Activated CD4-positive, alpha-beta T cell treated with anti-CD3 and anti-CD28 coated beads, Interleukin-2, Interleukin-4, amounts not matched to agents 100 ng/mL and 50 ng/mL, durations not matched to agents 16 hours and 8 hours (primary cell): ENCODE data around the gene ARHGAP21.
"Not testable (repeated sequence)": the region's sequence is repeated elsewhere in the genome, so short reads cannot be mapped to it uniquely, and the experiment has no call there.

ENCODE experiments used
- DNase-seq: peaks from one replicate; pipeline ENCODE4 v3.0.0-alpha.2; 2020; ENCODE audit warnings: low spot score

The ARHGAP21 gene

DNA sequence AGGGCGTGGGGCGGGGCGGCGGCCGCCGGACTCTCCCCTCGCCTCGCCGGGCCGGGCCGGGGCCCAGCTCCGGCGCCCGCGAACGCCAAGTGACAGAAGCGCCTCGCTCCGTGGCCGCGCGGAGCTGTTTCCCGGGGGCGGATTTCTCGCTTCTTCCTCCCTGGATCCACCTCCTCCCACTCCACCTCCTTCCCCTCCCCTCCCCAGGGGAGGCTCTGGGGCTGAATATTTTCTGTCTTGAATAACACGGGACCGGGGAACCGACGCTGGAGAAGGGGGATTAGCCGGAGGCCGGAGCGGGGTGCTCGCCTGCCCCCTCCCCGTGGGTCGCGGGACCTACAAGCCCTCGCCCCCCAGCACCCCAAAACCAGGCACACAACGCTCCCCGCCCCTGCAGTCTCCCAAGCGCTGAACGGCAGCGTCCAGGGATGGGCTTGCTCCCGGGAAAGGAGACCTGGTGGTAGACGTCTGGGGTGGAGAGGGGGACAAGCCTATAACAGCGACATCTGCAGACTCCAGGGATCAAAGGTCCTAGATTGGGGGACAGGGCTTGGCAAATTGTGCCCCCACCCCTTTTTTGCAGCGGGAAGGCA is at the start of gene ARHGAP21:
TSS of gene ARHGAP21 (minus strand) at position 100 of the 593 bp plus-strand sequence. CDS start 1,988 bp downstream, outside the sequence.
- DNase-seq = peak; percentile 32

DNA sequence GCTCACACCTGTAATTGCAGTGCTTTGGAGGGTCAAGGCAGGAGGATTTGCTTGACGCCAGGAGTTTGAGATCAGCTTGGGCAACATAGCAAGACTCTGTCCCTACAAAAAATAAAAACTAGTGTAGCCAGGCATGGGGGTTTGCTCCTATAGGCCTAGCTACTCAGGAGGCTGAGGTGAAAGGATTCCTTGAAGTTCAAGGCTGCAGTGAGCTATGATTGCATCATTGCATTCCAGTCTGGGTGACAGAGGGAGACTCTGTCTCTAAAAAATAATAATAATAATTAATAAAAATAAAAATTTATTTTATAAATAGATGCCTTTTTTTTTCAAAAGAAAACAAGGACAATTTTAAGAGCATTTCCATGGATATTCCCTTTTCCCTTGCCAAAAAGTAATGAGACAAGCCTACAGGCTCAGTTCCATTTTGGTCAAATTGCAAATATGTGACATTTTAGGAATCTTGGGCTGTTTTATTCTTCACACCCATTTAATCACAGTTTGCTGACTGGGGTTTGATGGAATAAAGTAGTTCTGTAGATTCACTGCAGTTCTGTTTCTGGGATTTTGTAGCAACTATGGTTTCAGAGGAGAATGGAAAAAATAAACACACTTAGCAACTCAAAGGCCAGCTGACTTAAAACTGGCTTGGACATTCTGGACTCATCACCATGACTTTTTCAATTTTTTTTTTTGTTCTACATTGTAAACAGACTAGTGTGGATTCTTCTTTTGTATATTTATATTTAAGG is 48.4 kb upstream of the ARHGAP21 start:
- DNase-seq = no peak

DNA sequence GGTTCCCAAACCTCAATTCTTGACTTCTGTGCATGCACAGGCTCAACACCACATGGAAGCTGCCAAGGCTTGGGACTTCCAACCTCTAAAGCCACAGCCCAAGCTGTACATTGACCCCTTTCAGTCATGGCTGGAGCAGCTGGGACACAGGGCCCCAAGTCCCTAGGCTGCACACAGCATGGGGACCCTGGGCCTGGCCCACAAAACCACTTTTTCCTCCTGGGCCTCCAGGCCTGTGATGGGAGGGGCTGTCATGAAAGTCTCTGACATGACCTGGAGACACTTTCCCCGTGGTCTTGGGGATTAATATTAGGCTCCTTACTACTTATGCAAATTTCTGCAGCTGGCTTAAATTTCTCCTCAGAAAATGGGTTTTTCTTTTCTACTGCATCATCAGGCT is 41.3 kb upstream of the ARHGAP21 start:
- DNase-seq = not testable (repeated sequence)

DNA sequence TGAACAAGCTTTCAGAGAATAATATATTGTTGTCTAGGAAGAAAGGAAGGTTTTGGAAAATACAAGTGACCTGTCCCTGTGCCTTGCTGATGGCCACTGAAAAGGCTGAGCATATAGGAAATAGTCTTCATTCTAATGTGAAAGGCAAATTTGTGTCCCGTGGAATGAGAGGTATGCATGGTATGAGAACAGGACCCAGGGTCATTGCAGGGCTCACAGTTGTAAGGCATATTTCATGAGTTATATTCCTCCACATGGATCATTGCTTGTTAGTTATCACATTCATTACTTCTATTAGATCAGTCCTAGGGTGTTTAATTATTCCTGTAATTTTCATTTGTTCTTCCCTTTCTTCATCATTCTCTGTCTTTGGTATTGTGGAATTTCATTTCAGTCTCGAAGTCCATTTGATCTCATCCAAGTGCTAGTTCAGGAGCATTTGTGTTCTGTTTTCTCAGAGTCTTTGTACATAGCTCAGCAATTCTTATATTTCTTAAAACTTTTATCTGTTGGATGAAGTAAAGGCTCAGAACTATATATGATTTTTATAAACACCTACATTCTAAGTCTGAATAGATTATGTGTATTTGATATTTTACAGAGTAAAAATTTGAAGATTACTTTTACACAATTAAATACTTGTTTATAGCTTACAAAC is 39.4 kb upstream of the ARHGAP21 start:
- no peak for DNase-seq

DNA sequence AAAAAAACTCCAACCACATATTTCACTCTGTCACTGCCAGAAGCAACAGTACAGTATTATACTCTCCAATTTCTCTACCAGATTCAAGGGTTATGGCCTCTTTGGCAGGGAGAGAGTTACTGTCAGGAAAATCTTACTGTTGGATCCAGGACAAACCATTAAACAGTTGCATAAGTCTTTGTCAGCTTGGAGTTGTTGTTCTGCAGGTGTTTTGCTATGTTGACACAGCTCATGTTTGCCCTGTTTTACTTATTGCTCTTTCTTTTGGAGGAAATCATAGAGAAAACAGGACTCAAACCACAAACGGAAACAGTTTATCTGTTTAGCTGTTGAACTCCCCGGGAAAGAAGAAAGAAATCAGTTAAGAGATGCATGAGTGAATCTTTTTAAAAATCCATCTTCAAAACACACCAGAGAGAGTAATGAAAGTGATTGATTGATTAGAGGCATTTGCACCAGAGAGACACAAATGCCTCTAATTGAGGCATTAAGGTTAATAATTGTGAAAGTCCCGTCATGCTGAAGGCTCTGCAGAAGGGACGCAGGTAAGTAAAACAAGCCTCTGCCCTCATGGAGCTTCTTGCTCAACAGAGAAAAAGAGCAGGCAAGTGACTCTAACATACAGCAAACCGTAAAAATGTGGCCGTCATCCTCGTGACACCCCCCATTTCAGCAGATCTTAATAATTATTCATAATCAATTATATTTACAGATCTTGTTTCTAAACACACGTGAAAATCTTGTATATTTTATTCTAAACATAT is 38.7 kb upstream of the ARHGAP21 start:
- DNase-seq = no peak

DNA sequence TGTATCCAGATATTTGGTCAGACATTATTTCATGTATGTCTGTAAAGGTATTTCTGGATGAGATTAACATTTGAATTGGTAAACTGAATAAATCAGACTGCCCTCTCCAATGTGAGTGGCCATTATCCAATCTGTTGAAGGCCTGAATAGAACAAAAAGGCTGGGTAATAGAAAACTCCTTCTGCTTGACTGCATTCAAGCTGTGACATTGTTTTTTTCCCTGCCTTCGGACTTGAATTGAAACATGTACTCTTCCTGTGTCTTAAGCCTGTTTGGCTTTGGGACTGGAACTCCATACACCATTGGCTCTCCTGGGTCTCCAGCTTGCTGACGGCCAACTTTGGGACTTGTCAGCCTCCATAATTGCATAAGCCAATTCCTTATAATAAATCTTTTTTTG is 36.0 kb upstream of the ARHGAP21 start:
- no peak for DNase-seq

DNA sequence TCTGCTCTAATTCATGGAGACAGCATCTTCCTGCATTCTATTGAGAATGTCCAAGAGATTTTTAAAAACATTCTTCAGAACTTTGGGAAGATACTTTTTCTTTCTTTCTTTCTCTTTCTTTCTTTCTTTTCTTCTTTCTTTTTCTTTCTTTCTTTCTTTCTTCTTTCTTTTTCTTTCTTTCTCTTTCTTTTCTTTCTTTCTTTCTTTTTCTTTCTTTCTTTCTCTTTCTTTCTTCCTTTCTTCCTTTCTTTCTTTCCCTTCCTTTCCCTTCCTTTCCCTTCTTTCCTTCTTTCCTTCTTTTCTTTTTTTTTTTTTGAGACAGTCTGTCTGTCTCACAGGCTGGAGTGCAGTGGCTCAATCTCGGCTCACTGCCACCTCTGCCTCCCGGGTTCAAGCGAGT is 34.6 kb upstream of the ARHGAP21 start:
- DNase-seq = not testable (repeated sequence)

DNA sequence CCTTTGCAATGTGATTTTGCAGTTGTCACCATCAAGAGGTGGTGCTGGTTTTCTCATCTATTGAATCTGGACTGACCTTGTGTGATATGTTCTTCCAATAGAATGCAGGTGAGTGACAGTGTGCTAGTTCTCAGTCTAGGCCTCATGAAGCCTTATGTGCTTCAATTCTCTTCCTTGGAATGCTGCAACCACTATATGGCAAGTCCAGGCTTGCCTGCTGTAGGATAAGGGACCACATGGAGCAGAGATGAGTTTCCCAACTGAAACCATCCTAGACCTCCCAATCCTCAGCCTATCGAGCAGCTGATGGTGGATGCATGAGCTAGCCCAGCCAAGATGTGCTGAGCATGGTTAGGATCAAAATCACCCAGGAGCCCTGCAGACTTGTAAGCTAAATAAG is 32.6 kb upstream of the ARHGAP21 start:
- DNase-seq = no peak

DNA sequence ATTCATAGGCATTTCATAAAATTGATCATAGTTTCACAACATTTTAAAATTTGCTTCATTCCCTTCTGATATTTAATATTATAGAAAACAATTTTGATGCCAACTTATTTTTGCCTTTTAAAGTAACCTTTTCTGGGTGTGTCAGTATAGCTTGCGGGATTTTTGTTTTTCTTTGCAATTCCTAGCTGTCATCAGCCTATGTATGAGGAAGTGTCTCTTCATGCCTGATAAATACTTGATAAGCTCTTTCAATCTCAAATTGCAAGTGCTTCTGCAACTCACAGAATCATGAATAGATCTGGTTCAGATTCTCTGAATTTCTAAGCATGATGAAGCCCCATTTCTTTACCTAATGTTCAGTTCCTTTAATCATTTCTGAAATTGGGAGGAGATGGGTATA is 28.0 kb upstream of the ARHGAP21 start:
- no peak for DNase-seq

DNA sequence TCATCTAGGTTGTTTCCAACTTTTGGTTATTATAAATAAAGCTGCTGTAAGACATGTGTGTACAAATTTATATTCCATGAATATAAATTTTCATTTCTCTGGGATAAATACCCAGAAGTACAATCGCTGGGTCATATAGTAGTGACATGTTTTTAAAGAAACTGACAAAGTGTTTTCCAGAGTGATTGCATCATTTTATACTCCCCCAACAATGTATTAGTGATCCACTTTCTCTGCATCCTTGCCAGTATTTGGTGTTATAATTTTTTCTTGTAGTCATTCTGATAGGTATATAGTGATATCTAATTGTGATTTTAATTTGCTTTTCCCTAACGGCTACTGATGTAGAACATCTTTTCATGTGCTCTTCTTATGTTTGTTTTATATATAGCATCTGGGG is 27.0 kb upstream of the ARHGAP21 start:
- DNase-seq = no peak

DNA sequence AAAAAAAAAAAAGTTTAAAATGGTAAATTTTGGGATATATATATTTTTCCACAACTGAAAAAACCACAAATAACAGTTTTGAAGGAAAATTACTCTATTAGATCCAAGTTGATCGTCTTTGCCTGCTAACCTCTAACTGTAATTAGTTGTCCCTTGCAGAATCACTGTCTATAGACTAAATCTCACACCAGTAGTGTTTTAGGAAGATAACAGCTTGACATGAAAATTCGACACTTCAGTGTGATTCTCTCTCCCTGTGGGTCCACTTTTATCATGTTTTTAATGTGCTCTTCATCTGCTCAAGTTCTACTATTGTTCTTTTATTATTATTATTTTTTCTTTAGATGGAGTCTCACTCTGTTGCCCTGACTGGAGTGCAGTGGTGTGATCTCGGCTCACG is 24.5 kb upstream of the ARHGAP21 start:
- DNase-seq = no peak

DNA sequence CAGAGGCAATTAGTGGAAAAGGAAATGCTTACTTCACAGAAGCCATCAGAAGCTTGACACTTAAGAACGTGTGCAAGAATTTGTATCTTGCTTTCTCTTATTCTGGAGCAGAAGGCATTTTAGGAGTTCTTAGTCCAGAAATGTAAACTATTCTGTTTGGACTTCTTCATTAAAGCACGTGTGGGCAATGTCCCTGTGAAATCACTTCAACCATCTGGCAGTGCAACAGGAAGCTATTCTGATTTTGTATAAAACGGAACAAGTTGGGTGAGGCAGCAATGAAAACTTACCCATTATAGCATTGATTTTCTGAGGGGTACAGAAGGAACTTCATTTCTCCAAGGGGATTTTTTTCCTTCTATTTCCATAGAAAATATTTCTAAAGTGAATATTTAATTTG is 21.3 kb upstream of the ARHGAP21 start:
- DNase-seq = no peak

DNA sequence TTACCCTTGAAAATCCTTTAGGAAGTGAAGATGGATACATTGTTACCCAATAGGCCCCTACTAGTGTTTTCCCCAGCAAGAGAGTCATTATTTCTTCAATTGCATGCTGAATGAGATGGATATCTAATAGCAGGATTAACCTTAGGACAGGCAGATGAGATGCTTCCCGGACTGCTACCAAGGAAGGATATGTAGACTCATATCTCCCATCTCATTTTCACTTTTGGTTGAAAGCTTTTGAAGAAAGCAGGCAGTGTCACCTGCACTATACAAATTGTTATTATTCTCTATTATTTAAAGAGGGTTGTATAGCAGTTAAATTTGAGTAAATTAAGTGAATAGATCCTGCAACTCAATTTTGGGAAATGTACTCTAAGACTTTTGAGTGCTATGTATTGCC is 17.0 kb upstream of the ARHGAP21 start:
- no peak for DNase-seq

DNA sequence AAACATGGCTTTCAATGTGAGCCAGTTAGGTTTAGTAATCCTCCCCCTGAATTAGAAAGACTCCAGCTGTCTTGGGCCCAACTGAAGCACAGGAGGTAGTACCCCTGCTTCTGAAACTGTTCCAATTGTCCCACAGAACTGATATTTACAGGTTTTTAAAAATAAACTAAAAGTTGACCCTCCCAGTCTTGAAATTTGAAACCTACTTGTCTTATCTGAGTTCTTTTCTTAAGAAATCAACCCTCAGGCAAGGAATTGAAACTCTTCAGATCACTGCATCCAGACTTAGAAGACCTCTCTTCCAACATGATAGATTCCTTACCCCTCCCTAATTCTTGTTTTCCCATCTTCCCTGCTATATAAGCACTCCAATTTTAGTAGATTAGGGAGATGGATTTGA is 13.3 kb upstream of the ARHGAP21 start:
- DNase-seq = no peak

DNA sequence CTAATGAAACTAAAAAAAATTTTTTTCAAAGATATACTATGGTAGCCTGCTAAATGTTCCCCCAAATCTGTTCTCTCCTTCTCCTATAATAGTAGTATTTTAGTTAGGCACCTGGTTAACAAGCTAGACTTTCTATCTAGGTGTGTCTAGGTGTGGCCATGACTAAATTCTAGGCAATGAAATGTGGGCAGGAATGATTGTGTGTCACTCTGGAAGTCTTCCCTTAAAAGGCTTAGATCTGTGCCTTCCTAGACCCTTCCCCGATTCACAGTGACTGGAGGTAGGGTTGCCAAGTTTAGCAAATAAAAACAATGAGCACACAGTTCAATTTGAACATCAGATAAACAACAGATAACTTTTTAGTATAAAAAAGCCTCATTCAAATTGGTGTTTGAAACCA is 8.3 kb upstream of the ARHGAP21 start:
- no peak for DNase-seq

DNA sequence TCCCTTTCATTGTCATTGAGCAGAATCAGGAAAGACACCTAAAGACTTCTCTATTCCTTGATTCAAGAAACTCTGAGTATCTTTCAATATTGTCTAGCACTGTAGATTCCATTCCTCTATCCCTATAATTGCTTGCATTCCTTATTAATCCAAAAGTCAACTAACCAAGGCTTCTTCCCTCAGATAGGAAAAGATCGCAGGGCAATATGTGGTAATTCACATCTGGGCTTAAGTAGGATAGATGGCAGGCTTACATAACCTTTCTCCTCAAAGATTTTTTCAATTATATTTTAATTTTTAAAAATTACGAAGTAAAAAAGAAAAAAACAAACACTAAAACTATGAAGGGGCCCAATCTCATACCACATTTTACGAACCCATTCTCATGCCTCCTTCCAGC is 7.1 kb upstream of the ARHGAP21 start:
- DNase-seq = no peak

DNA sequence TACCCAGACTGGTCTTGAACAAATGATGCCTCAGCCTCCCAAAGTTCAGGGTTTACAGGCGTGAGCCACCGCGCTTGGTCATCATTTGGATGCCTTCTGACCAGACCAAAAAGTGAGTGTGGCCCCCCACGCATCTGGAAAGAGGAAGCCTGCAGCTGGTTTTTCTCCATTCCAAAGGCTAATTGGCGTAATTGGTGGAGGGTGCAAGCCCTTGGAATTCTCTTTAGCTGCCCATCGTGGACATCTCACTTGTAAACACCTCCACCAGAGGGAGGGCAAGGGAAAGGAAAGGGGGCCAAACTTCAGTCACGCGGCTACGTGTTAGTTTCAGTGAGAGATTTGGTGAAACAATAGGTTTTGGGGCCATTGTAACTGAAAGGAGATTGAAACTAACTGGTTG is 4.1 kb upstream of the ARHGAP21 start:
- DNase-seq = no peak

DNA sequence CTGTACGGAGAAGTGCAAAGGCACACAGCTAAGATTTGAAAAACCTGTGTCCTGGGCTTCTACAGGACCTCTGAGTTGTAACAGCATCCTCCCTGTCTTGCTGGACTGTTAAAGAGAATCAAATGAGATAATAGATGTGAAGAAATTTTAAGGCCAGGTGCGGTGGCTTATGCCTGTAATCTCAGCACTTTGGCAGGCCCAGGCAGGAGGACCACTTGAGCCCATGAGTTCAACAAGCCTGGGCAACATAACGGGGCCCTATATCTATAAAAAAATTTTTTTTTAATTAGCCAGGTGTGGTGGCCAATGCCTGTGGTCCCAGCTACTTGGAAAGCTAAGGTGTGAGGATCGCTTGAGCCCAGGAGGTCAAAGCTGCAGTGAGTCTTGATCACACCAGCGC is 2.9 kb upstream of the ARHGAP21 start:
- DNase-seq = no peak

DNA sequence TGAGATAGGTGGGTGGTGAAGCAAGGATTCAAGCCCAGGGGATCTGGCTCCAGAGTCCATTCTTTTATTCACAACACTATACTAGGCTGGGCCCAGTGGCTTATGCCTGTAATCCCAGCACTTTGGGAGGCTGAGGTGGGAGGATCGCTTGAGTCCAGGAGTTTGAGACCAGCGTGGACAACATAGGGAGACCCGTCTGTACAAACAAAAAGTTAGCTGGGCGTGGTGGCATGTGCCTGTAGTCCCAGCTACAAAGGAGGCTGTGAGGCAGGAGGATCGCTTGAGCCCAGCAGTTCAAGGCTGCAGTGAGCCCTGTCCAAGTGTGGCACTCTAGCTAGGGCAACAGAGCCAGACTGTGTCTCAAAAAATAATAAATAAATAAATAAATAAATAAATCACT is 2.3 kb upstream of the ARHGAP21 start:
- DNase-seq = not testable (repeated sequence)

DNA sequence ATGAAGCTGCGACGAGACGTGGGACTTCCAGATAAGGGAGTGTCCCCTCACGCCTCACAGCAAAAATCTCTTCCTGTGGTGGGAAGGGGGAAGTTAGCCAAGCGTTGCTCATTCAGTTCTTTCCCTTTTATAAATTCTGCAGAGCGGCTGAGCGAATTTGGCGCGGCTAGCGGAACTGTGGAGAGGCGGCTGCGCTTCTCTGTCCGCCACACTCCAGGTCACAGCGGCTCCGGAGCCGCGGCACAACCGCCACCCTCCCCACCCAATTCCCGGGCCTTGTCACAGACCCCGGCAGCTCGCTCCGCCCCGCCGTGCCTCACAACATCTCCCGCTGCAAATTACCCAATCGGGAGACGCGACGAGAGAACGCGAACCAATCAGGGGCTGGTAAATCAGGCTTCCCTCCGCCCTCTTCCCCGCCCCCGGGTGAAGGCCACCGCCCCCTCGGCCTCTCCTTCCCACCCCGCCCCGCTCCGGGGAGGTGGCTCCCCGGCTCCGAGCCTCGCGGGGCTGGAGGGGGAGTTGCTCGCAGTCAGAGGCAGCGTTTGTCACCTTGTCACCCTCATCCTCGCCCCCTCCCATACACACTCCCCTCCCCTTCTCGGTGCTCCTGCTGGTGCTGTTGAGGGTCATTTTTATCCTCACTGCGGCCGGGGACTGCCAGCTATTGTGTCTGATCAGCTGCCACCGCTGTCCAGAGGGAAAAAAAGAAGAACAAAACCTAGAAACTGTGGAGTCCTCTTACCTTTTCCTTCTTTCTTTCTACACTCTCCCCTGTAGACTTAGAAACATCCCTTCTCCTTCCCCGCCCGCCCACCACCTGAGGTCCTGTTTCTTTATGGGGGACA is 918 bp upstream of the ARHGAP21 start:
- peak; percentile 98 for DNase-seq

DNA sequence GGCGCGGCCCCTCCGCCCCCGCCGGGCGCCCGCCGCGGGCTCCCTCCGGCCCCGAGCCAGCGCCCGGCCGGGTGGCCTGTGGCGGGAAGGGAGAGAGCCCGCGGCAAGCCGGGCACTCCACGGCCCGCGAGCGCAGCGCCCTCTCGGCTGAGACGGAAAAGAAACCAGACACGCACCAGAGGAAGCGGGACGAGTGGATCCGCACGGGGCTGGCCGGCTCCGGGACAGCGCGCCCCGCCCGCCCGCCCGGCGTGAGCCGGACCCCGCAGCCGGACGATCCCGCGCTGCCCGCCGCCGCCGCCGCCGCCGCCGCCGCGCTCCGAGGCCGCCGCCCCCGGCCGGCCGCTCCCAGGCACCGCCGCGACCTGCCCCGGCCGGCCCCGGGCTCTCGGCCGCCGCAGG is 300 bp downstream of the ARHGAP21 start:
- peak; percentile 24 for DNase-seq
